HG02678 (cell line): Measurements from ENCODE around the gene FYN.
"Not testable (repeated sequence)": the region's sequence is repeated elsewhere in the genome, so short reads cannot be mapped to it uniquely, and the experiment has no call there.

Experiments
- ATAC-seq: cut with Tn5 transposase; IDR thresholded peaks from one replicate; pipeline ENCODE4 v1.9.1; 2021; ENCODE audit warnings: mild to moderate bottlenecking, moderate library complexity; ENCODE audit not compliant: unreplicated experiment

FYN gene

GRCh38 chr6:111688331-111688730 is 184.9 kb downstream of the FYN start:
- ATAC-seq = no peak

DNA sequence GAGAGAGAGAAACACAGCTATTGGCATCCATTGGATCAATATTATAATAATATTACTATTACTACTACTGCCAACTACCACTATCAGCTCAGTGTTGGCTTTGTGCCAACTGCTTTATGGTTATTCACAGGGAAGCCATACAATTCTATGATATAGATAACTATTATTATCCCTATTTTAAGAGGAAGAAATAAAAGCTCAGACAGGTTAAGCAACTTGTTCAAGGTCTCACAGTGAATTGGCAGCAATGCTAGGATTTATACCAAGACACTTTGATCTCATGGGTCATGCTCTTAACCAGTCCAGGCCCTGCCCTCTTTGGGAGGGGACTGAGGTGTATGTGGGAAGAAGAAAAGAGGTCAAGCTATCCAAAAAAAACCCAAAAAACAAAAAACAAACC is 185.6 kb downstream of the FYN start:
- no peak for ATAC-seq

- no peak for ATAC-seq
These were observed 186.4 kb downstream of the FYN start for GRCh38 chr6:111686932-111687266.

DNA sequence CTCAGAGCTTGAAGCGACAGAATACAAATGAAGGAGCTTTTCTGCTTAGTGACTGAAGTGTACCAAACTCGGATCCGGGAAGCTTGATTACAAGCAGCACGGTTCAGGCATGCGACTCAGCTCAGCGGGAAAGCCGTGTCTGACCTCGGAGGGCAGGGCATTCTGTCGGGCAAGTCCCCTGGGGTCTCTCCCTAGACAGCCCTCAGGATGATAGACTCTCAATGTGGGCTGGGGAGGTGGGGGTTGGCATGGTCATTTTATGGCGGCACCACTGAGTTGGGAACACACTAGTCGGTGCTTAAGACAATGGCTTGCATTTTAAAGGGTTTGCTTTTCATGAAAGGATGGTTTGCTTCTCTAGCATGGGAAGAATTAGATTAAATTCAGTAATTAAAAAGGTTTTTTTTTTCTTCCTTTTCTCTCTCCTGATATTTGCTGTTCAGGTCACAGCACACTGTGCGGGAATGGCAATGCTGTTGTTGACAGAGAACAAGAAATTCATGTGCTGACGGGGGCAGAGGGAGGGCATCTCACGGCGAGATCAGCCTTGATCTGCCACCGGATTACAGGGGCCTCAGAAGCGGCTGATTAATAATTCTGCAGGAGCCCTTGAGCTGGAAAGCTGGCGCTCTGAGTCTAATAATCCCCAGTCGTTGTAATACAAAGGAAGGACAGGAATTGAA is 186.9 kb downstream of the FYN start:
- ATAC-seq = no peak

DNA sequence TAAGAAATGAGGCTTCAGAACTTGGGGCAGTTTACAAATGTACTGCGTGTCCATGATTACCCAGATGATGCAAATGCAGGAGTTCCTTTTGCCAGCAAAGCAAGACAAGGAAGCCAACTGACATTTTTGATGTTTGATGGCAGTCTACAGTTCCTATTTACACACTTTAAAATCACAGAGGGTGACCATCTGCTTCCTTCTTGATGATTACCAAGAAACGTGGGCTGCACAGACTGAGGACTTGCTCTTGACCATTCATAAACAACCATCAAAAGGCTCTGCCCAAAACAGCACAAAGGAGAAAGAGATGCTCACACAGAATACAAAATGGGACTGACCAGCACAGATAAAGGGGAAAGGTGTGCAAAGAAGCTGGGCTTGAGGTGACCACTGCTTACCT is 187.7 kb downstream of the FYN start:
- ATAC-seq = no peak

DNA sequence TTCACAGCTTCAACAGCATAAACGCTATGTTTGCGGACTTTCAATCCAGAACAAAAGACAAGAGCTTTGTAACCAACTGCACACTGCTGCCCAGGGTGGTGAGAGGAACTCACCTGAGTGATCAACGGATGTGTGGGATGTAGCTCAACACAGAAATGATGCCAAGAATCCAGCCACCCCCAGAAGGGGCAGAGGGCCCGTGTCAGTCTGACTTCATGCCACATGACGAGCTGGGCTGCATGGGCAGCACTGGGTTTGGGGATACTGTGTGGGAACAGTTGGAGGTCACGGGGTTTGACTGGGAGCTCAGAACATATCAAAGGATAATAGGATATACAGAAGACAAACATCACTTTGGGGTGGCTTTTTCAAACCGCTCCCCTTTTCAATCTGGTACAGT is 188.2 kb downstream of the FYN start:
- no peak for ATAC-seq

DNA sequence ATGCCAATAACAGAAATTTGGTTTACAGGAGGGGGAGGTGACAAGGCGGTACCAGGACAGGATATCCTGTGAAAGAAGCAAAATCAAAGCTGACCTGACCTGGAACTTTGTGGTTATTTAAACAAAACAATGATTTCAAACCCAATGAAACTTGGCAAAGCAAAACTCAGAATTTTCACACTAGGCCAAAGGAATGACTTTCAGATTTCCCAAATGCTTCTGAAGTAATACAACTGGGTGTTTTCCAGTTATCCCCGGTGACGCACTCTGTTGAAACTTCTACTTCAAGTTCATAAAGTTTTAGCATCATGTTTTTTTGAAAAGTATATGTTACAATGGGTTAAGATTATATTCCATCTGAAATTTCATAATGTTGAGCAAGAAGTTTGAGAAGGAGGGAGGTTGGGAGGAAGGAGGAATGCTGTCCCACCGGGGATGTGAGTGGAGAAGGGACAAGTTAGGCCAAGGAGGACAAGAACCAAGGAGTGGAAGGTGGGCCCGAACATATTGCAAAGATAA is 189.4 kb downstream of the FYN start:
- ATAC-seq = no peak

DNA sequence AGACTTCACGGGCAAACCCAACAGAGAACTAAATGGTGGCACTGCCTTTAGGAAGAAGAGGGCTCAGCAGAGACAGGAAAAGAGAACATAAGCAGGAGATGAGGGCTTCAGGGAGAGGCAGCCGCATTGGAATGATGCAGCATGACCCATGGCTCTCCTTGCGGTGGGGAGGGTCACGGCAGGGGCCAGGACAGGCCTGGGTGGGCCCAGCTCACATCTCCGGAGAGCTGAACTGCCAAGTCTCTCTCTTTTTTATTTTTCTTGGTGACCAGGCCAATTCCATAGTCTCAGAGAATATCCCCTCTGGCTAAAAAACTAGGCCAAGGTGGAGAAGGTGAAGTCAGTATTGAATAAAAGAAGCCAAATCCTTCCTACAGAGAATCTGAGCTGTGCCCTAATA is 190.1 kb downstream of the FYN start:
- ATAC-seq = no peak

DNA sequence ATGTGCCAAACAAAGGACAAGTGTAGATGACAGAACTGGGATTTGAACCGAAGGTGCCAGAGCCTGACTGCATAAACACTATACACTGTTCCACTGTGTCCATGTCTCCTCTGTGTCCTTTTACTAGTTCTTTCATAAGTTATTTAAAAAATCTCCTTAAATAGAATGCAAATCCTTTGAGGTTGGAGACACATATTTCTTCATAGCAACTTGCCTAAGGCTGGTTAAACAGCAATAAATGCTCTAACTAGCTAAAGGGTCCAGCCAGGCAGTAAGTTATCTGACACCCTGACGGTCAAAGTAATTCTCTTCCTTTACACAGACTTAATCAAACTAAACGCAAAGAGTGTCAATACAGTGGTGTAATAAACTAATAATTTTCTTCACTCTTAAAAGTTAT is 191.4 kb downstream of the FYN start:
- no peak for ATAC-seq

DNA sequence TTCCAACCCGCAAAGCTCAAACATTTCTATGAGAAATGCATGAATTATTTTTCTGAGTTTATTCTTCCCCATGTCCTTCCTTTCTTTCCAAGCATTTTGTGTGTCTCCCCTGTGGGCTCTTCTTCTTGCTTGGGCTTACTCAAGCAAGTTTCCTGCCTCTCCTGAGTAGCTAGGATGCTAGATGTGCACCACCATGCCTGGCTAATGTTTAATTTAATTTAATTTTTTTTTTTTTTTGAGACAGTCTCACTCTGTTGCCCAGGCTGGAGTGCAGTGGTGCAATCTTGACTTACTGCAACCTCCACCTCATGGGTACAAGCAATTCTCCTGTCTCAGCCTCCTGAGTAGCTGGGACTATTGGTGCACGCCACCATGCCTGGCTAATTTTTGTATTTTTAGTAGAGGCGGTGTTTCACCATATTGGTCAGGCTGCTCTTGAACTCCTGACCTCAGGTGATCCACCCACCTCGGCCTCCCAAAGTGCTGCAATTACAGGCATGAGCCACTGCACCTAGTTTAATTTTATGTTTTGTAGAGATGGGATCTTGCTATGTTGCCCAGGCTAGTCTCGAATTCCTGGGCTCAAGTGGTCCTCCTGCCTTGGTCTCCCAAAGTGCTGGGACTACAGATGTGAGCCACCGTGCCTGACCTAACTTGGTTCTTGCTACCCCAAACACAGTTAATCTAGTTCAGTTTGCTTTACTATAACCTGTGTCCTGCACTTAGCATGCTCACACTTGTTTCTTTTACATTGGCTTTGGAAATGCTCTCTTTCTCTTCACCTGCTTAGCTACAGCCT is 192.2 kb downstream of the FYN start:
- ATAC-seq = not testable (repeated sequence)

GRCh38 chr6:111680015-111680712 is 193.1 kb downstream of the FYN start:
- no peak for ATAC-seq

- ATAC-seq = no peak
These were observed 194.0 kb downstream of the FYN start for GRCh38 chr6:111679126-111679858.

DNA sequence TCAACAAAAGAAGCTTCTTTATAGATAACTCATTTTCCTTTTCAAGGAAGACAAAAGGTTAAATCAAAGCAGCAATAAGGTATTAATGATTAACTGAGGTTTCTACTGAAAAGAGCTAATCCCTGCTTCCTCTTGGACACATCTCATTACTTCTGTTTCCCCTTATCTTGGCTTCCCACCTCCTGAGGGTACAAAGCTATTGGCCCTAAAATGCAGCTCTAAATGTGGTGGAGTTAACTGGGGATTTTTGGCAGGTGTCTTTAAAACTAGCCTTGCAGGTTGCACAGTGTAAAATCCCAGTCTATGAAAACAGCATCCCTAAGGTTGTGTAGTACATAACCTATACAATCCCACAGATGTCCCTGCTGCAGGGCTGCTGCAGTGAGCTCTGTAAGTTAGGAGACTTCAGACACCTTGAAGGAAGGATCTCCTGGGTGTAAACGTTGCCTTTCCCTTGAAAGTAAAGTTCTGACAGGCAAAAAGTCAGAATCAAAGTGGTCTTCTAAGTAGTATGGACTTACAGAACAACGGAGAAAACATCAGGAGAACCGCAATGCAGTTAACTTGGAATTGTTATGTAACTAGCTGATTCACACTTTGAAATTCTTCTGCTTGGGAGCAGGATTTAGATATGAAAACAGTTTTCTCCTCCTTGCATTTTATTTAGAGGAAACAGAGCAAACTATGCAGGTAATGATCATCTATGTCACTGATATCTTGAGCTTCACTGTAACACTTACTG is 195.8 kb downstream of the FYN start:
- no peak for ATAC-seq

- no peak for ATAC-seq
These were observed 196.9 kb downstream of the FYN start for GRCh38 chr6:111676383-111676782.

GRCh38 chr6:111674883-111675282 is 198.4 kb downstream of the FYN start:
- no peak for ATAC-seq

- no peak for ATAC-seq
These were observed 198.8 kb downstream of the FYN start for GRCh38 chr6:111674413-111674812.

DNA sequence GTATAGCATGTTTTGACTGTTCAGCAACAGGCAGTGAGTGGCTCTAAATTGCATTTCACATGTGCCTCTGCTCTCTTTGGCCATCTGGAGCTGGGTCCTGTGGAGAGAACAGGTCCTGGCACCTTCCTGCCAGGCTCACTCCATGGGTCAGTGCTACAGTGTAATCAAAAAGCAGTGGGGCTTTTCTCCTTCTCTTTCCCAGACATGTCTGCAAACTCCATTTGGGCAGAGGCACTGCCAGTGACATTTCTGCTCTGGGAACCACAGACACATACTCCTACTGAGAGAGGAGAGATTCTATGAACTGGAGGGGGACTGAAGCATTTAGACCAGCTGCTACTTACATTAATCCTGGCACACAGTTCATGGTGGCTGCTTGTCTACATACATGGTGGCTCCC is 199.3 kb downstream of the FYN start:
- ATAC-seq = no peak

- no peak for ATAC-seq
These were observed 199.7 kb downstream of the FYN start for GRCh38 chr6:111673532-111673931.

DNA sequence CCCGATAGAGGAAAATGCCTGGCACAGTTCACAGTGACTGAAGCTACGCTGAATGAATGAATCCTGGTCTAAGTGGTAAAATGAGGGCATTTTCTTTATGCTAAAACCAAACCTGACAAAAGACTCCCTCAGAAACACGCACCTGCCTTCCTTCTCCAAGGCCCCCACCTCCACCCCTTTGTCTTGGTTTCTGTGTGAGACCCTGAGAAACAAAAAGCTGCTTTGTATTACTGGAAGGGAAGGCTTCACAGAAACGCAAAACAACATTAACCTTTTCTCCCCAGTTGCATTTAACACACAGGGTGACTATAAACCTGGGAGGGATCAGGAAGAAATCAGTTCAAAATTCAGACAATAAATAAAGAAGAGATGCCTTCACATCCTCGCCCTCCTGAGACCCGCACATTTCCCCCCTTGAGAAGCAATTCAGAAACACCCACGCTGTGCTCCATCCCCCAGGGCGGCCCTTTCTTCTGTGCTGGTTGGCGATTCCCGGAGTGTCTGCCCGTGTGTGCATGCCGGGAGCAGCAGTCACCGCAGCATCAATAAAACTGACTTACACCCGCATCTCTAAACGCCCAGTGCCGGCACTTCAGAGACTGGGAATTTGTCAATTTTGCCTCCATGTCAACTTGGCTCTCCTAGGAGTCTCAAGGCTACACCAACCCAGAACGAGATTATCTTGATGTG is 200.3 kb downstream of the FYN start:
- no peak for ATAC-seq

DNA sequence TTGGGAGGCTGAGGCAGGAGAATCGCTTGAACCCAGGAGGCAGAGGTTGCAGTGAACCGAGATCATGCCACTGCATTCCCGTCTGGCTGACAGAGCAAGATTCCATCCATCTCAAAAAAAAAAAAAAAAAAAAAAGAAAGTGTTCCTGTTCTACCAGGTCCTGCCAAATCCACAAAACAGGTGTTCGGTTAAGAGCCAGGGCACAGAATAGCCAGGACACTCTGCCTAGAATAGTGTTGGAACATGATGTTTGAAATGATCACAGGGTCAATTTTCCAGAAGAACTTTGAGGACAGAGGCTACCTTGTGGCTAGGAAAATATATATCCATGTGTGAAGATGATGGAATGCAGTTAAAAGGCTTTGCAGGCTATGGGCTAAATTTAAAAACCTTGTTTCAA is 203.9 kb downstream of the FYN start:
- no peak for ATAC-seq
